Measurements from ENCODE around the gene PDE6A.

PDE6A gene

DNA sequence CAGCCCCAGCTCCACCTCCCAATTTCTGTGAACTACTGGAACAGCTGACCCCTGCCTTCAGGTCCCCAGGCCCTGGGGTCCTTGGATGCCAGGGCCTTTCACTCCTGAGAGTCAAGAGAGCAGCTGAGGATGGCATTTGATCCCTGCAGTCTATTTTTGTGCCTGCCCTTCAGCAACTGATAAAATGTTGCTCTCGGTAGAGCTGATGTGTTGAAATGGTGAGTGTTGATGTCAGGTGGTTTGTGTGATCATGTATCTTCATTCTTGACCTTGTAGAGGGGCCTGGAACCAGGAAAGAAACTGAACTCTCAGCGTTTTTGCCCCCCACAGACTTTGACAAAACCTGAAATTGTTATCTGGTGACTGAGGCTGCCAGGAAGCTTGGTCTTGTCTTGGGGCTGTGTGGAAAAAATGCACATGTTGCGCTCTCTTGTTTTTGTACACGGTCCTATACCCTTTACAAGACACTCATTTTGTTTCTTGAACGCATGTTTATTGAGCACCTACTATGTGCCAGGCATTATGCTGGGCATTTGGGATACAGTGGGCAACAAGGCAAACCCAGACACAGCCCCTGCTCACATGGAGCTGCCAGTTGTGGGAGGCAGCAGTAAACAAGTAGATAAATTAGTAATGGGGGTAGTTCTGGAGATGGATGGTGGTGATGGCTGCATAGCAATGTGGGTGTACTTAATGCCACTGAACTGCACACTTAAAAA, 136.2 kb downstream of the PDE6A start:
- no peak for DNase-seq
